PC-9 (cell line): ENCODE results near the gene RECQL5. TPM values are rescaled to one million over a fixed set of nuclear protein-coding genes. Genes with fewer than 3 reads are reported as not detected.
A peak's percentile ranks its signal among the peaks of the same experiment; 100 is the strongest.

Experiments used
- BruUV-seq: library from RNA; stranded (reverse); fragments of 400-500 nt; replicated peaks from 2 replicates; lab custom pipeline; 2021; lab: Mats Ljungman, UMichigan
- CTCF ChIA-PET: fragments of 300-600 bp; sonication (Branson Sonifier 250); formaldehyde crosslinking; loops from one replicate; lab custom pipeline; 2022; ENCODE audit warnings: antibody characterized with exemption; lab: Charles Lee
- POLR2A ChIA-PET: fragments of 300-600 bp; sonication (Branson Sonifier 250); formaldehyde crosslinking; loops from one replicate; lab custom pipeline; 2022; ENCODE audit warnings: antibody characterized with exemption; ENCODE audit not compliant: unreplicated experiment; lab: Charles Lee
- DNase-seq, 2 experiments: peaks; one replicate each; pipeline versions ENCODE4 v3.0.0 to v3.0.0-alpha.2; 2015 to 2022; ENCODE audit warnings: mixed read lengths in 1 of 2
- H2AFZ ChIP-seq: fragments of 200-600 bp; sonication (generic); 2 replicates; pipeline ENCODE4 v1.8.1; 2017; ENCODE audit warnings: antibody characterized with exemption
- H3F3A ChIP-seq: fragments of 200-600 bp; sonication (generic); 2 replicates; pipeline ENCODE4 v1.8.1; 2017; ENCODE audit warnings: antibody characterized with exemption, mild to moderate bottlenecking, low read depth; ENCODE audit not compliant: insufficient read depth
- H3K27ac ChIP-seq: fragments of 200-600 bp; sonication (generic); 2 replicates; pipeline ENCODE4 v1.6.1; 2016; ENCODE audit warnings: mixed run types
- H3K27me3 ChIP-seq: fragments of 200-600 bp; sonication (generic); 2 replicates; pipeline ENCODE4 v1.6.1; 2016; ENCODE audit warnings: low read depth, mixed run types; ENCODE audit not compliant: insufficient read depth
- H3K36me3 ChIP-seq: fragments of 200-600 bp; sonication (generic); 2 replicates; pipeline ENCODE4 v1.6.1; 2016; ENCODE audit warnings: low read depth, mixed run types
- H3K4me1 ChIP-seq: fragments of 200-600 bp; sonication (generic); replicated peaks from 2 replicates; pipeline ENCODE4 v1.6.1; 2016; ENCODE audit warnings: mixed run types; ENCODE audit not compliant: insufficient read depth
- H3K4me2 ChIP-seq: fragments of 200-600 bp; sonication (generic); 2 replicates; pipeline ENCODE4 v1.6.1; 2017; ENCODE audit warnings: mixed run types
- H3K4me3 ChIP-seq: fragments of 200-600 bp; sonication (generic); 2 replicates; pipeline ENCODE4 v1.6.1; 2016; ENCODE audit warnings: mixed run types
- H3K79me2 ChIP-seq: fragments of 200-600 bp; sonication (generic); 2 replicates; pipeline ENCODE4 v1.6.1; 2017; ENCODE audit warnings: low read depth, mixed run types
- H3K9me2 ChIP-seq: fragments of 200-600 bp; sonication (generic); 2 replicates; pipeline ENCODE4 v1.8.1; 2017; ENCODE audit warnings: mild to moderate bottlenecking; ENCODE audit not compliant: insufficient read depth
- H3K9me3 ChIP-seq: fragments of 200-600 bp; sonication (generic); 2 replicates; pipeline ENCODE4 v1.8.1; 2016; ENCODE audit warnings: low read depth; ENCODE audit not compliant: insufficient read depth
- H4K20me1 ChIP-seq: fragments of 200-600 bp; sonication (generic); 2 replicates; pipeline ENCODE4 v1.8.1; 2017; ENCODE audit not compliant: insufficient read depth
- EZH2 ChIP-seq: fragments of 200-600 bp; sonication (generic); IDR thresholded peaks from 2 replicates; pipeline ENCODE4 v1.8.0; 2017; ENCODE audit warnings: antibody characterized with exemption, low read depth
- intact Hi-C: fragments of 100-400 bp; cut with micrococcal nuclease; formaldehyde crosslinking; loops from one replicate; pipeline ENCODE4 v1.10.0; 2022; ENCODE audit not compliant: unreplicated experiment
- total RNA-seq: library from RNA; stranded (reverse); gene quantifications from 2 replicates; pipeline ENCODE4 v1.2.3, GENCODE V29; 2021
- TF ChIP-seq, protein P1 (sequence below): fragments of 200-600 bp; sonication (generic); conservative IDR thresholded peaks from 2 replicates; pipeline ENCODE4 v1.6.1; 2017; ENCODE audit warnings: mixed run types, antibody characterized with exemption, mild to moderate bottlenecking, moderate library complexity

RECQL5 gene
- total RNA-seq, 1 experiment from 2014 or later, result 41.0 TPM

GRCh38 chr17:75649687-75650086 is 17.3 kb downstream of the RECQL5 start:
- no peaks in the 10 kb centered on the region for H3K9me3 ChIP-seq
- H2AFZ ChIP-seq, result no peak overlapping the region
- POLR2A ChIA-PET, result no interaction called here
- no peaks in the 10 kb centered on the region for H3K27me3 ChIP-seq
- no peaks in the 10 kb centered on the region; the same call in 1 of the 2 replicates for H3K36me3 ChIP-seq
- H4K20me1 ChIP-seq, result peaks cover 5% of the 10 kb centered on the region; the same call in 1 of the 2 replicates
- 0 out of 2 replicates have a peak, but pooled peaks cover 4% of the 10 kb centered on the region for H3K79me2 ChIP-seq
- H3K4me2 ChIP-seq, result no peak overlapping the region
- H3K4me3 ChIP-seq, result no peak overlapping the region
- no TSS peak for BruUV-seq
- intact Hi-C loops, result loop anchor here (5.0 kb wide), 2 partner anchors 47 to 117 kb away; no protein-coding TSS in a partner anchor
- DNase-seq, result no peak
- H3F3A ChIP-seq, result peaks cover 34% of the 10 kb centered on the region
- H3K9me2 ChIP-seq, result no peaks in the 10 kb centered on the region
- H3K27ac ChIP-seq, result no peak overlapping the region
- CTCF ChIA-PET, result interaction anchor here (1.1 kb wide), 1 partner anchor 16 kb away, joined by 3 read pairs; the partner anchor contains the start of gene SMIM5
- peaks cover 25% of the 10 kb centered on the region for H3K4me1 ChIP-seq
- TF ChIP-seq, protein P1, sequence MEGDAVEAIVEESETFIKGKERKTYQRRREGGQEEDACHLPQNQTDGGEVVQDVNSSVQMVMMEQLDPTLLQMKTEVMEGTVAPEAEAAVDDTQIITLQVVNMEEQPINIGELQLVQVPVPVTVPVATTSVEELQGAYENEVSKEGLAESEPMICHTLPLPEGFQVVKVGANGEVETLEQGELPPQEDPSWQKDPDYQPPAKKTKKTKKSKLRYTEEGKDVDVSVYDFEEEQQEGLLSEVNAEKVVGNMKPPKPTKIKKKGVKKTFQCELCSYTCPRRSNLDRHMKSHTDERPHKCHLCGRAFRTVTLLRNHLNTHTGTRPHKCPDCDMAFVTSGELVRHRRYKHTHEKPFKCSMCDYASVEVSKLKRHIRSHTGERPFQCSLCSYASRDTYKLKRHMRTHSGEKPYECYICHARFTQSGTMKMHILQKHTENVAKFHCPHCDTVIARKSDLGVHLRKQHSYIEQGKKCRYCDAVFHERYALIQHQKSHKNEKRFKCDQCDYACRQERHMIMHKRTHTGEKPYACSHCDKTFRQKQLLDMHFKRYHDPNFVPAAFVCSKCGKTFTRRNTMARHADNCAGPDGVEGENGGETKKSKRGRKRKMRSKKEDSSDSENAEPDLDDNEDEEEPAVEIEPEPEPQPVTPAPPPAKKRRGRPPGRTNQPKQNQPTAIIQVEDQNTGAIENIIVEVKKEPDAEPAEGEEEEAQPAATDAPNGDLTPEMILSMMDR, result no peak

GRCh38 chr17:75647921-75648320 is 19.0 kb downstream of the RECQL5 start:
- TF ChIP-seq, protein P1, result no peak
- no peak for TF ChIP-seq EZH2
- H3F3A ChIP-seq, result peaks cover 38% of the 10 kb centered on the region
- H3K9me3 ChIP-seq, result no peaks in the 10 kb centered on the region
- CTCF ChIA-PET, result interaction anchor here (0.6 to 4.1 kb wide), 2 partner anchors 15 to 52 kb away, joined by 4 to 40 read pairs; partner anchors contain the start of gene SMIM5
- no peaks in the 10 kb centered on the region for H3K27me3 ChIP-seq
- no TSS peak for BruUV-seq
- H3K36me3 ChIP-seq, result no peaks in the 10 kb centered on the region; the same call in 1 of the 2 replicates
- no peaks in the 10 kb centered on the region for H4K20me1 ChIP-seq
- H3K9me2 ChIP-seq, result no peaks in the 10 kb centered on the region
- DNase-seq, result no peak
- no peak overlapping the region for H3K4me2 ChIP-seq
- peaks cover 38% of the 10 kb centered on the region for H3K4me1 ChIP-seq
- intact Hi-C loops, result loop anchor here (5.0 kb wide), 2 partner anchors 46 to 116 kb away; no protein-coding TSS in a partner anchor
- H3K79me2 ChIP-seq, result 0 out of 2 replicates have a peak, but pooled peaks cover 6% of the 10 kb centered on the region
- H3K27ac ChIP-seq, result no peak overlapping the region
- POLR2A ChIA-PET, result no interaction called here
- H2AFZ ChIP-seq, result no peak overlapping the region
- H3K4me3 ChIP-seq, result no peak overlapping the region

DNA sequence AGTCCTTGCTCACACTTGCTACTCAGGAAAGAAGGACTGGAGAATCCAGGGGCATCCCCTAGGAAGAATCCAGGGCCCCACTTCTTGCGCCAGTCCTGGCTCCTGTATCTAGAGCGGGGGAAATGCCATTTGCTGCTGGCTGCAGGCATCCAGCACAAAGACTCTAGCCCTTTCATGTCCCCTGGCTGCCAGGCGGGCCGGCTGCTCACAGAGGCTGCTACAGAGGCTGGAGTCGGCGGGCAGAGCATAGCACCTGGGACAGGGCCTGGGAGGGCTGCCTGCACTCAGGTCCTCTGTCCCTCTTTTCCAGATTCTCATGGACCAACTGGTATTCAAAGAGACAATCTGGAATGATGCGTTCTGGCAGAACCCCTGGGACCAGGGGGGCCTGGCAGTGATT is 19.9 kb downstream of the RECQL5 start:
- BruUV-seq, result no TSS peak
- intact Hi-C loops, result loop anchor here (5.0 kb wide), 2 partner anchors 45 to 115 kb away; no protein-coding TSS in a partner anchor
- POLR2A ChIA-PET, result no interaction called here

More for the DNA sequence above, 19.9 kb downstream of the RECQL5 start:
- Histone ChIP-seq H3K4me2 (peak overlapping the region; percentile 68), H3K4me1 (peaks cover 47% of the 10 kb centered on the region), H3K27ac (peak overlapping the region; percentile 92), H3K36me3 (no peaks in the 10 kb centered on the region; the same call in 1 of the 2 replicates), H3F3A (peaks cover 46% of the 10 kb centered on the region), H3K79me2 (0 out of 2 replicates have a peak, but pooled peaks cover 6% of the 10 kb centered on the region), H2AFZ (no peak overlapping the region), H3K9me2 (no peaks in the 10 kb centered on the region), H3K27me3 (no peaks in the 10 kb centered on the region), H4K20me1 (no peaks in the 10 kb centered on the region), H3K4me3 (no peak overlapping the region), H3K9me3 (no peaks in the 10 kb centered on the region)
- CTCF ChIA-PET, result interaction anchor here (0.7 to 4.1 kb wide), 2 partner anchors 14 to 229 kb away, joined by 4 to 40 read pairs; partner anchors contain the start of gene SMIM5
- DNase-seq, result no peak
- no peak for TF ChIP-seq EZH2
- TF ChIP-seq, protein P1, result no peak
